K562 (cell line): Measurements from ENCODE around the gene USP9Y. TPM values are rescaled to one million over a fixed set of nuclear protein-coding genes. Genes with fewer than 3 reads are reported as not detected.

ENCODE experiments used
- ATAC-seq: fragments of 200-7000 bp; cut with Tn5 transposase; 3 replicates; pipeline ENCODE4 v1.9.1; 2020; ENCODE audit warnings: moderate library complexity
- BruUV-seq: library from RNA; stranded (reverse); fragments of 400-500 nt; replicated peaks from 2 replicates; lab custom pipeline; 2021; lab: Mats Ljungman, UMichigan
- CTCF ChIA-PET: fragments of 300-600 bp; formaldehyde crosslinking; extraction: SDS; loops from one replicate; lab custom pipeline; 2021; ENCODE audit warnings: low intra/inter-chr PET ratio; lab: Yijun Ruan, JAX
- POLR2A ChIA-PET: fragments of 300-600, 350-650 bp; sonication (Branson Sonifier 250); formaldehyde crosslinking; extraction: SDS; loops from one replicate; lab custom pipeline; 2021; ENCODE audit warnings: antibody characterized with exemption, inconsistent platforms; lab: Yijun Ruan, JAX
- DNase-seq, 4 experiments: peaks; one replicate each; pipeline versions ENCODE4 v3.0.0 to v3.0.0-alpha.2; 2011 to 2018; ENCODE audit warnings: low spot score in 3 of 4, mixed read lengths in 3 of 4; ENCODE audit errors: extremely low read depth in 1 of 4
- FAIRE-seq: peaks from 2 replicates; lab custom pipeline; 2011; peaks lifted over from hg19 to GRCh38; lab: Jason Lieb, UNC
- H2AFZ ChIP-seq: 2 replicates; pipeline ENCODE4 v1.6.0; 2011; ENCODE audit warnings: low read depth, low read length, control low read depth, inconsistent platforms
- H3K27ac ChIP-seq: fragments of 200-600 bp; 3 replicates; pipeline ENCODE4 v1.8.0; 2011; ENCODE audit warnings: low read depth, mild to moderate bottlenecking, control low read depth, inconsistent platforms, low read length, moderate library complexity, mixed read lengths; ENCODE audit errors: extremely low read depth
- H3K27me3 ChIP-seq, 2 experiments: fragments of 300-600 bp in 1 of 2; 2 replicates in 1 of 2; 3 replicates in 1 of 2; pipeline versions ENCODE4 v1.6.0 to v1.8.0; 2011; ENCODE audit warnings: inconsistent platforms in 2 of 2, low read length in 2 of 2, mild to moderate bottlenecking in 1 of 2, mixed read lengths in 1 of 2, moderate library complexity in 1 of 2; ENCODE audit not compliant: control insufficient read depth in 2 of 2, insufficient read depth in 2 of 2
- H3K36me3 ChIP-seq: fragments of 300-600 bp; 3 replicates; pipeline ENCODE4 v1.8.0; 2011; ENCODE audit warnings: mild to moderate bottlenecking, low read length, inconsistent platforms; ENCODE audit not compliant: control insufficient read depth, insufficient read depth
- H3K4me1 ChIP-seq, 2 experiments: fragments of 200-600 bp in 1 of 2; replicated peaks in 1 of 2; 2 replicates in 1 of 2; 3 replicates in 1 of 2; pipeline versions ENCODE4 v1.5.1 to v1.8.0; 2011; ENCODE audit warnings: inconsistent platforms in 2 of 2, low read length in 2 of 2, mild to moderate bottlenecking in 1 of 2, mixed read lengths in 1 of 2, moderate library complexity in 1 of 2; ENCODE audit not compliant: control insufficient read depth in 2 of 2, insufficient read depth in 2 of 2
- H3K4me2 ChIP-seq: 2 replicates; pipeline ENCODE4 v1.6.1; 2011; ENCODE audit warnings: low read length, control low read depth, inconsistent platforms, mixed read lengths; ENCODE audit not compliant: insufficient read depth
- H3K4me3 ChIP-seq: fragments of 200-600 bp; sonication (generic), shearing (Covaris generic); 2 replicates; pipeline ENCODE4 v1.5.1; 2016; ENCODE audit warnings: control low read depth, inconsistent platforms
- H3K79me2 ChIP-seq: fragments of 200-600 bp; 3 replicates; pipeline ENCODE4 v1.8.0; 2011; ENCODE audit warnings: low read length, inconsistent platforms; ENCODE audit not compliant: control insufficient read depth, insufficient read depth
- H3K9ac ChIP-seq, 2 experiments: 2 replicates each; pipeline versions ENCODE4 v1.6.0 to v1.6.1; 2011; ENCODE audit warnings: low read depth in 2 of 2, low read length in 2 of 2, control low read depth in 1 of 2, inconsistent platforms in 1 of 2, mild to moderate bottlenecking in 1 of 2, mixed read lengths in 1 of 2; ENCODE audit not compliant: insufficient read depth in 1 of 2
- H3K9me1 ChIP-seq: one replicate; pipeline ENCODE4 v1.6.0; 2011; ENCODE audit warnings: inconsistent platforms, mild to moderate bottlenecking, low read length, moderate library complexity; ENCODE audit not compliant: control insufficient read depth, insufficient read depth
- H3K9me3 ChIP-seq: replicated peaks from 2 replicates; pipeline ENCODE4 v1.5.1; 2011; ENCODE audit warnings: low read depth, low read length, inconsistent platforms; ENCODE audit not compliant: control insufficient read depth, insufficient read depth
- H4K20me1 ChIP-seq: replicated peaks from 2 replicates; pipeline ENCODE4 v1.6.1; 2011; ENCODE audit warnings: low read length, inconsistent platforms, mixed read lengths; ENCODE audit not compliant: control insufficient read depth, insufficient read depth
- CCAR2 ChIP-seq: fragments of 200-400 bp; formaldehyde crosslinking; IDR thresholded peaks from 2 replicates; pipeline ENCODE4 v1.6.1; 2017; ENCODE audit warnings: mild to moderate bottlenecking, low read depth, low read length
- E2F4 ChIP-seq: sonication (generic); formaldehyde crosslinking; IDR thresholded peaks from 2 replicates; pipeline ENCODE4 v1.8.0; 2022; ENCODE audit warnings: mild to moderate bottlenecking, low read depth, missing genetic modification reagents
- KAT2B ChIP-seq: IDR thresholded peaks from one replicate; pipeline ENCODE4 v1.6.1; 2012; ENCODE audit warnings: low read depth, mild to moderate bottlenecking, control low read depth, inconsistent platforms, low read length, moderate library complexity
- TAF9B ChIP-seq: fragments of 450-650 bp; IDR thresholded peaks from 2 replicates; pipeline ENCODE4 v1.6.1; 2018; ENCODE audit warnings: mild to moderate bottlenecking; ENCODE audit not compliant: partially characterized antibody
- TARDBP ChIP-seq: fragments of 450-650 bp; IDR thresholded peaks from 2 replicates; pipeline ENCODE4 v1.6.1; 2016
- ZNF253 ChIP-seq: fragments of 250-450 bp; sonication (Bioruptor Pico); conservative IDR thresholded peaks from 2 replicates; pipeline ENCODE4 v1.6.1; 2021; ENCODE audit warnings: mild to moderate bottlenecking
- ZNF507 ChIP-seq: conservative IDR thresholded peaks from 2 replicates; pipeline ENCODE4 v1.6.1; 2017; ENCODE audit warnings: missing genetic modification characterization, missing compliant biosample characterization
- ZNF586 ChIP-seq: fragments of 450-650 bp; formaldehyde crosslinking; conservative IDR thresholded peaks from 2 replicates; pipeline ENCODE4 v1.4.0; 2020; ENCODE audit warnings: mild to moderate bottlenecking, moderate library complexity
- WGBS: fragments of 100-300 bp; shearing (Covaris generic); methylation state at CpG from one replicate; pipeline ENCODE4 v1.1.6; 2016; ENCODE audit warnings: low coverage, mixed read lengths; ENCODE audit not compliant: insufficient coverage; ENCODE audit errors: missing lambda C conversion rate; 5-methylcytosine and 5-hydroxymethylcytosine counted together
- in situ Hi-C: fragments of 300-500 bp; cut with MboI; formaldehyde crosslinking; loops from 4 replicates; pipeline ENCODE4 v1.15.0; 2018; ENCODE audit warnings: inconsistent platforms, mixed read lengths
- intact Hi-C: fragments of 100-400 bp; cut with micrococcal nuclease; formaldehyde crosslinking; loops from 2 replicates; pipeline ENCODE4 v1.14.2; 2022
- polyA plus RNA-seq, 8 experiments: library from polyadenylated mRNA; depleted of rRNA in 4 of 8; stranded (reverse) in 5 of 8; unstranded in 3 of 8; fragments of >200 nt; fragmentation: Nextera tagmentation in 2 of 8; fragmentation: Illumina TruSeq in 1 of 8; extraction: Ambion mirVana in 2 of 8; extraction: Trizol in 1 of 8; gene quantifications; 2 replicates each; pipeline versions ENCODE4 v1.2.1 to v1.2.3, GENCODE V29; 2011 to 2014; ENCODE audit warnings: inconsistent platforms in 1 of 8, missing spikeins in 1 of 8
- total RNA-seq, 7 experiments: library from RNA; depleted of rRNA in 6 of 7; stranded (reverse); fragments of >200 nt in 6 of 7; fragmentation: Illumina TruSeq in 2 of 7; extraction: Trizol in 2 of 7; gene quantifications; 2 replicates each; pipeline versions ENCODE4 v1.2.1 to v1.2.3, GENCODE V29; 2011 to 2021; ENCODE audit warnings: low replicate concordance in 1 of 7
- TF ChIP-seq, protein P1 (sequence below), 3 experiments: fragments of 200-800 bp in 1 of 3; sonication (Bioruptor generic) in 1 of 3; sonication (generic) in 1 of 3; formaldehyde crosslinking in 1 of 3; IDR thresholded peaks; 2 replicates each; pipeline versions ENCODE4 v1.6.1 to v1.8.0; 2016 to 2022; ENCODE audit warnings: mild to moderate bottlenecking in 2 of 3, missing compliant biosample characterization in 2 of 3, missing genetic modification characterization in 2 of 3, missing genetic modification reagents in 1 of 3

Gene USP9Y
- total and polyA plus RNA-seq, 9 of the 15 experiments (the other 6 are each of a cell fraction or from before 2014, with no cell fraction given): 0.13 TPM; not detected in 8

- in situ Hi-C loops (no loop called here), intact Hi-C loops (no loop called here)
- H3K9ac ChIP-seq: no peak overlapping the region
- H3K79me2 ChIP-seq: no peaks in the 10 kb centered on the region
- no peaks in the 10 kb centered on the region for H3K27me3 ChIP-seq
- no peaks in the 10 kb centered on the region for H3K36me3 ChIP-seq
- no peak overlapping the region for H3K4me3 ChIP-seq
- FAIRE-seq: no peak
- BruUV-seq: no TSS peak
- no peak for ATAC-seq
- POLR2A ChIA-PET: no interaction called here
- H3K4me2 ChIP-seq: no peak overlapping the region
- no peaks in the 10 kb centered on the region for H3K9me3 ChIP-seq
- DNase-seq: no peak
- WGBS: no CpG with 5 or more reads among the region's 2 CpGs
- no peaks in the 10 kb centered on the region for H4K20me1 ChIP-seq
- CTCF ChIA-PET: no interaction called here
- TF ChIP-seq E2F4 (CRISPR knock-in tag) (no peak), TAF9B (no peak), CCAR2 (no peak), ZNF586 (CRISPR knock-in tag) (no peak), KAT2B (no peak), ZNF507 (no peak), TARDBP (no peak), ZNF253 (CRISPR knock-in tag) (no peak)
- TF ChIP-seq, protein P1, sequence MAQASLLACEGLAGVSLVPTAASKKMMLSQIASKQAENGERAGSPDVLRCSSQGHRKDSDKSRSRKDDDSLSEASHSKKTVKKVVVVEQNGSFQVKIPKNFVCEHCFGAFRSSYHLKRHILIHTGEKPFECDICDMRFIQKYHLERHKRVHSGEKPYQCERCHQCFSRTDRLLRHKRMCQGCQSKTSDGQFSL (CRISPR knock-in tag; IDR thresholded peaks at IDR 0.05): no peak
- TF ChIP-seq, protein P1 (tag; IDR thresholded peaks at IDR 0.05): no peak
- TF ChIP-seq, all 486 proteins: peak for 0
- H3K27ac ChIP-seq: no peak overlapping the region
- no peaks in the 10 kb centered on the region for H3K9me1 ChIP-seq
- H3K4me1 ChIP-seq: no peaks in the 10 kb centered on the region
- H2AFZ ChIP-seq: no peak overlapping the region
Measured at GRCh38 chrY:12710460-12710859, 9.4 kb downstream of the USP9Y start.
